ENCODE results near the gene SLC17A3. TPM values are rescaled to one million over a fixed set of nuclear protein-coding genes. Genes with fewer than 3 reads are reported as not detected.

Gene SLC17A3
- total RNA-seq, 1 experiment from 2014 or later, result not detected

DNA sequence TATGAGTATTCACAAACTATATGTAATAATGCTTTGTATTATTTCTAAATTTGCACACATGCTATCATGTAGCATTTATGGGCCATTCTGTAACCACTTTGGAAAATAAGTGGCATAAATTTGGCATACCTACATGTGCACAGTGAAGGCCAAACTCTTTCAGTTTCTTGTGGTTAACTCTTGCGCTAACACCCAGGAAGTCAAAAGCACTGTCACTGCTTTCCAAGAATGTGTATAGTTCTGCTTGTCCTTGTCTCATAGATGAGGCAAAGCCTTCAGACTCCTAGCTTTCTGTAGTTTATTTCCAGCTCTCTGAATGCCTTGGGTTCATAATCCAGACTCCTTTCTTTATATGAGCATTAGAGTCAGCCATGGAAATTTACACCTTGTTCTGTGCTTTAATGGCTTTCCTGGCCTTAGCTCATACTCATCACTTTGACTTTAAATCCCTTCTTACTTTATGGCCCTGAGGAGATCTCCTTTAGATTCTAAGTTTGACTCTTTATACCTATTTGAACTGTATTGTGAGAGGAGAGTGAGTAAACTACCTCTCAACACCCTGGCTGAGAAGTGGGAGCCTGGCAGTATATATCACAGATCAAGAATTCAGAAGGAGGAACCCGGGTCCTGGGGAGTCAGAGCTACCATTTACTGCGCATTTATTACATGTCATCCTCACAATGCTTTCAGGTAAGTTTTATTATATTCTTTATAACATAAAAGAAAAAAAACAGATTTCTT lies 949 bp upstream of the SLC17A3 start (continued):
- no peak for TF ChIP-seq ZNF274 (IDR thresholded peaks at IDR 0.05; ENCODE audit: low read depth, low read length)

DNA sequence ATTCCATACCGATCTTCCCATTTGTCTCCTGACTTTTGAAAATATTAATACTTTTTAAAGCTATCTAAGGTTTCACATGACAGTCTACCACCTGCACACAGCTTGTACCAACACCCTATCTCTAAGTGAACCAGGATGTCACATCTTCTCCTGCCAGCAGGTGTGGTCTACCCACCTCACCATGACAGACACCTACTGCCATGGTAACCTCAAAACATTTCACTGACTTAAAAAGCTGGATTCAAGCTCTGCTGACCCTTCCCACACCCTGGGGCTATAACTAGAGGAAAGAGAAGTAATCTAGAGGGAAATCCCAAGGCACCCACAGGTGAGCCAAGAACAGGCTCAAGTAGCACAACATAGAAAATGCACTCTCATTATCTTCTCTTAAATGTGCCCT lies 1.2 kb downstream of the SLC17A3 start:
- Histone ChIP-seq H3K27ac (ENCODE audit: low read depth, low read length) (no peak overlapping the region), H2AFZ (ENCODE audit: low read depth, low read length, poor library complexity, severe bottlenecking) (no peak overlapping the region), H3K79me2 (ENCODE audit: insufficient read depth, low read length) (no peaks in the 10 kb centered on the region), H3K9me3 (ENCODE audit: control insufficient read depth in 1 of 2, insufficient read depth in 1 of 2, low read depth in 1 of 2, low read length in 2 of 2) (no peaks in the 10 kb centered on the region), H3K36me3 (ENCODE audit: control insufficient read depth in 1 of 2, insufficient read depth in 2 of 2, low read length in 2 of 2) (no peaks in the 10 kb centered on the region), H4K20me1 (ENCODE audit: insufficient read depth) (no peaks in the 10 kb centered on the region), H3K4me3 (replicated peaks in 1 of 2; ENCODE audit: low read depth in 1 of 2, low read length in 2 of 2) (no peak overlapping the region), H3K4me2 (ENCODE audit: low read length) (no peak overlapping the region), H3K9ac (ENCODE audit: low read length) (no peak overlapping the region), H3K4me1 (ENCODE audit: control insufficient read depth in 1 of 2, insufficient read depth in 2 of 2, low read length in 2 of 2) (no peaks in the 10 kb centered on the region), H3K27me3 (ENCODE audit: insufficient read depth, low read length) (no peaks in the 10 kb centered on the region), H3K9me2 (ENCODE audit: insufficient read depth) (no peaks in the 10 kb centered on the region)
- no peak for ATAC-seq
- intact Hi-C loops (cut with micrococcal nuclease), result no loop called here
- TF ChIP-seq JUND (IDR thresholded peaks at IDR 0.05), result no peak
- no peak for TF ChIP-seq ELF1 (IDR thresholded peaks at IDR 0.05; ENCODE audit: borderline replicate concordance, low read depth)
- TF ChIP-seq RAD21 (IDR thresholded peaks at IDR 0.05; ENCODE audit: low read depth), result no peak
- TF ChIP-seq CTCF (IDR thresholded peaks at IDR 0.05 in 2 of 3, conservative IDR thresholded peaks at IDR 0.05 in 1 of 3; ENCODE audit: borderline replicate concordance in 1 of 3, insufficient read depth in 1 of 3, low read depth in 2 of 3, low read length in 2 of 3), result no peak
- no peak for TF ChIP-seq YY1 (IDR thresholded peaks at IDR 0.05; ENCODE audit: extremely low read depth, insufficient replicate concordance, low read depth, low read length)
- no peak for TF ChIP-seq ZNF274 (IDR thresholded peaks at IDR 0.05; ENCODE audit: low read depth, low read length)
- no peak for TF ChIP-seq TCF7L2 (IDR thresholded peaks at IDR 0.05; ENCODE audit: borderline replicate concordance, extremely low read depth, insufficient read depth, insufficient read length)
- TF ChIP-seq POLR2AphosphoS5 (IDR thresholded peaks at IDR 0.05; ENCODE audit: low read depth, low read length), result no peak
- TF ChIP-seq SP1 (IDR thresholded peaks at IDR 0.05; ENCODE audit: low read depth), result no peak
- no peak for TF ChIP-seq EZH2 (IDR thresholded peaks at IDR 0.05)
- TF ChIP-seq CEBPB (IDR thresholded peaks at IDR 0.05; ENCODE audit: low read depth), result no peak
- TF ChIP-seq MAX (IDR thresholded peaks at IDR 0.05), result no peak
- no peak for TF ChIP-seq EZH2phosphoT487 (IDR thresholded peaks at IDR 0.05; ENCODE audit: borderline replicate concordance)
- no peak for TF ChIP-seq EGR1 (IDR thresholded peaks at IDR 0.05; ENCODE audit: low read depth)
- no peak for TF ChIP-seq ZBTB33 (IDR thresholded peaks at IDR 0.05; ENCODE audit: extremely low read depth, insufficient replicate concordance, low read length)
- TF ChIP-seq CBX3 (IDR thresholded peaks at IDR 0.05; ENCODE audit: low read depth), result no peak
- no peak for TF ChIP-seq SIN3A (IDR thresholded peaks at IDR 0.05; ENCODE audit: low read depth)
- no peak for DNase-seq (ENCODE audit: low read depth, low spot score)
- RAD21 ChIA-PET (ENCODE audit: low non-redundant PET in 1 of 2, low total read pairs in 2 of 2, uncharacterized antibody in 2 of 2, unreplicated experiment in 2 of 2), result no interaction called here
- BruUV-seq (replicated peaks), result no TSS peak
- CTCF ChIA-PET, result no interaction called here
- POLR2A ChIA-PET, result no interaction called here
